TTC549 (cell line): ENCODE results near the gene BSND.
"Not testable (repeated sequence)": the region's sequence is repeated elsewhere in the genome, so short reads cannot be mapped to it uniquely, and the experiment has no call there.

Experiments
- FAIRE-seq: peaks from 2 replicates; lab custom pipeline; 2012; peaks lifted over from hg19 to GRCh38; lab: Jason Lieb, UNC

Gene BSND

DNA sequence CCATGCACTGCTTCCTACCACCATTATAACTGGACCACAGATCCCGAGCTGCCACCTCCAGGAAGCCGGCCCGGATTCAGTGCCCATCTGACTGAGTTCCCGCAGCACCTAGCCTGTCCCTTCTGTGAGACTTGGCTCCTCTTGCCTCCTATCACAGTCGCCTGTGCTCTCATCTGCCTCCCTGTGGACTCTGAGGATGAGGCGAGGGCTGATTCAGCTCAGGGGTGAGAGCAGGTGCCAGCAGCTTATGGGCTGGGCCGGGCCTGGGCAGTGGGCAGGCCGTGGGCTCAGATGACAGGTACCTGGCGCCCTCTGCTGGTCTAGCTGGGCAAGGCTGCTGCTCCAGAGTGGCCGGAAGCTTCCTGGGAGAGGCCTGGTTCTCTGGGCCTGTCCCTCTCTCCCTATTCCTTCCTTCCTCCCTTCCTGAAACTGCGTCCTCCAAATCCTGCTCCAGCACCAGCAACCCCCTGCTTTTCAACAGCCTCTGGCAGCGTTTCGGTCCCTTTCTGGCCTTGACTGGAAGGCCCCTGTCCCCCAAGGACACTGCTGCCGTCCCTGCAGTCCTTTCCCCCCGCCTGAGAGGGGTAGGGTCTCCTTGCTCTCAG is 23.3 kb downstream of the BSND start:
- no peak for FAIRE-seq

DNA sequence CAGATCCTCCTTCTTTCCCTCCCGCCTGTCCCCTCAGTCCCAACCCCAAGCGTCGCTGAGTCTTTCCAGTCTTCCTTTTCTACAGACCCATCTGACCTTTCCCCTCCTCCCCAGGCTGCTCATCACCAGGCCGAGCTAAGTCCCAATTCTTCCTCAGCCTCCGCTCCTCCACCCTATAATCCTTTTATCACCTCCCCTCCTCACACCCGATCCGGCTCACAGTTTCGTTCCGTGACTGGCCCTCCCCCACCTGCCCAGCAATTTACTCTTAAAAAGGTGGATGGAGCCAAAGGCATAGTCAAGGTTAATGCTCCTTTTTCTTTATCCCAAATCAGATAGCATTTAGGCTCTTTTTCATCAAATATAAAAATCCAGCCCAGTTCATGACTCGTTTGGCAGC is 25.4 kb downstream of the BSND start:
- not testable (repeated sequence) for FAIRE-seq

DNA sequence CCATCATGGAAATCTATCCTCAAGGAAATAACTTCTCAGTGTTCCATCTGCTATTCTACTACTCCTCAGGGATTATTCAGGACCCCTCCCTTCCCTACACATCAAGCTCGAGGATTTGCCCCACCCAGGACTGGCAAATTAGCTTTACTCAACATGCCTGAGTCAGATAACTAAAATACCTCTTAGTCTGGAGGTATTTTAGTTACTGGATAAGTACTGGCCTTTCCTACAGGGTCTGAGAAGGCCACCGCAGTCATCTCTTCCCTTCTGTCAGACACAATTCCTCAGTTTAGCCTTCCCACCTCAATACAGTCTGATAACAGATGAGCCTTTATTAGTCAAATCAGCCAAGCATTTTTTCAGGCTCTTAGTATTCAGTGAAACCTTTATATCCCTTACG is 27.9 kb downstream of the BSND start:
- FAIRE-seq = not testable (repeated sequence)

DNA sequence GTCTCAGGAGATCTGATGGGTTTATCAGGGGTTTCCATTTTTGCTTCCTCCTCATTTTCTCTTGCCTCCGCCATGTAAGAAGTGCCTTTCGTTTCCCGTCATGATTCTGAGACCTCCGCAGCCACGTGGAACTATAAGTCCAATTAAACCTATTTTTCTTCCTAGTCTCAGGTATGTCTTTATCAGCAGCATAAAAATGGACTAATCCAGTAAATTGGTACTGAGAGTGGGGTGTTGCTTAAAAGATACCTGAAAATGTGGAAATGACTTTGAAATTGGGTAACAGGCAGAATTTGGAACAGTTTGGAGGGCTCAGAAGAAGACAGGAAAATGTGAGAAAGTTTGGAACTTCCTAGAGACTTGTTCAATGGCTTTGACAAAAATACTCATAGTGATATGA is 32.4 kb downstream of the BSND start:
- not testable (repeated sequence) for FAIRE-seq

DNA sequence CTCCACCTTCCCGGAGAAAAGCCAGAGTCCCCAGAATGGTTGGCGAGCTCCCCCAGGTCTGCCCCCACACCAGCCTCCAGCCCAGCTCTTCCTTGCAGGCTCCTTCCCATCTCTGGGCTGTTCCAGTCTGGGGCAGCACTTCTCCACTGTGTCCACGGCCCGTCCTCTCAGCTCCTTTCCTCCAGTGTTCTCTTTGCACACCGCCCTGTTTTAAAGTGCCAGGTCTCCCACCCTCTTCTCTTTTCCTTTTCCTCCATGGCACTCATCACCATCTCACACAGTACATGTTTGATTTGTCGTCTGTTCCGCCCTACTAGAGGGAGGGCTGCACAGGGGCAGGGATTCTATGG is 34.5 kb downstream of the BSND start:
- no peak for FAIRE-seq

DNA sequence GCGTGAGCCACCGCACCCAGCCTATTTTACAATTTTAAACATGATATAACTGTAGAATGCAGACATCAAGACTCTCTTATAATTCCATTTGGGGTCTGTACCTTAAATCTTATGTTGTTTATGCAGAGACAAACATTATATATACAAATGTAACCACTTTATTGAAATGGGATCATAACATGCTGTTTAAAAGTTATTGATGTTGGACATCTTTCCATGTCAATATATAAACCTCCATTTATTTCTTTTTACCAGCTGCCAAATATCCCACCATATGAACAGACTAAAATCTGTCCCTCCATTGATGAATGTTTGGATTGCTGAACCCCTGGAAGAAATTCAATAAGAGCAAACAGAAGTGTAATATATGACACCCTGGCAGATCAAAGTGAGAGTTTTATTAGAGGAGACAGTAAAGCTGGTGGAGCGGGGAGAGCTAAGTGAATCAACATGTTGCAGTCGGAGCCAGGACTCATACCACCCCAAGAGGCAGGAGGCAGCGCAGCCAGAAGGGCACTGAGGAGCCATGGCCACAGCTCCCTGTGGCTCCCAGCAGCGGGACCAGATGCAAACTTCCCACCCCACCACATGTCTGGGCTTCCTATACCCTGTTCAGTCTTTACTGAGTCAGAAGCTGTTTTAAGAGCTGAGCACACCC is 35.9 kb downstream of the BSND start:
- FAIRE-seq = no peak

DNA sequence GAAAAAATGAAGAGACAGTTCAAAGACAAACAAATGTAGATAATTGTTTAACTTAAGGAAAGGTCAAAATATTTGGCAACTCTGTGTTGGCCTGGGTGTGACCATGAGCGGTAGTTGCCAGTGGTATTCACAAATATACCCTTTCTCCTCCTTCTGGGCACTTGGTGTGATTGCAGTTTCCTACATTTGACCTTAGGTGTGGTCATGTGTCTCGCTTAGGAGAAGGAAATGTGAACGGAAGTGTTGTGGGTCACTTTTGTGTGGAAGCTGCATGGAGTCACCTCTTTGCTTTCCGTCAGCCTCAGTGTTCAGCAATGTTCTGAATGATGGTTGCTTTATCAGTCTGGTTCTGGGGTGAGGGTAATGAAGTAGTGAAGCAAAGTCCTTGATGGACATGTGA is 37.2 kb downstream of the BSND start:
- no peak for FAIRE-seq

DNA sequence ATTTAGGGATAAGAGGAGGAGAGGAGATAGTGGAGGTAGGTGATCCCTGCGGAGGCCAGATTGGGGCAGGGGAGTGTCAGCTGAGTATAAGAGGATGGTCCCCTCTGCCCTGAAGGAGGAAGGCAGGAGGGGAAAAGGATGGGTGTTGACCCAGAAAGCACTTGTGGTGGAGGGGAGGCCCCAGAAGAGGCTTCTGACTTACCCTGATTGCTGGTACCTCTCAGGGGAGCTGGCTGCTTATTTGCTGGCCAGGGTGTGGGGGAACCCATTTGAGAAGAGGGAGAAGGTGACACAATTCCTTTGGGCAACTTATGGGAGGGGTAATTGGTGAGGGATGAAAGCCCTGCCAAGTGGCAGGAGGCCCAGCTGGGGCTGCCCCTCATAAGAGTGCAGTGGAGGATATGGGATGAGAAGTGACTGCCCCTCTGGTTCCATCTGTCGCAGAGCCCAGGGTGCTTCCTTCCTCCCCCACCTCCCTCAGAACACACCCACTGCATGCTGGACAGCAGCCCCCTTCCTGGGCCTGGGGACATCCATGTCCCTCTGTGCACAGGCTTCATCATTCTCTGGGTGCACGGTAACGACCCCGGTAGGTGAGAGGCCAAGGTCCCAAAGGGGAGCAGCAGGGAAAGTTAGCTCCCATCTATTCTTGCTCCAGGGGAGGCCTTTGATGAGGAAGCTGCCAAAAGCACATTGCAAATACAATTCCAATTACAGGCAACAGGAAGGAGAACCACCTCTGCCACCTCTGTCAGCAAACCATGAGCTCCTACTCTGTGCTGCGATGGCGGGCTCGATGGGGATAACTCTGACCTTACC is 39.2 kb downstream of the BSND start:
- FAIRE-seq = no peak

DNA sequence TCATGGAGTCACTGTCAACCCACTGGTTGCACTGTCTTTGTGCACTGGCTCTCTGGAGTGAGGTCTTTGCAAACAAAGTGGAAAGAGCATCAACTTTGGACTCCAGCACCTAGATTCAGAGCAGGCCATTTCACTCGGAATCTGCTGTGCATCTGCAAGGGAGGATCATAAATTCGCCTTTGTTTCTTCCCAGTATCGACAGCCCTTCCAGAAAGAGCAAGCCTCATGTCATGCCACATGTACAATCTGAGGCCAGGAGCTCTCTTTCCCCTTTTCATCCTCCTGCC is 39.8 kb downstream of the BSND start:
- FAIRE-seq = no peak

DNA sequence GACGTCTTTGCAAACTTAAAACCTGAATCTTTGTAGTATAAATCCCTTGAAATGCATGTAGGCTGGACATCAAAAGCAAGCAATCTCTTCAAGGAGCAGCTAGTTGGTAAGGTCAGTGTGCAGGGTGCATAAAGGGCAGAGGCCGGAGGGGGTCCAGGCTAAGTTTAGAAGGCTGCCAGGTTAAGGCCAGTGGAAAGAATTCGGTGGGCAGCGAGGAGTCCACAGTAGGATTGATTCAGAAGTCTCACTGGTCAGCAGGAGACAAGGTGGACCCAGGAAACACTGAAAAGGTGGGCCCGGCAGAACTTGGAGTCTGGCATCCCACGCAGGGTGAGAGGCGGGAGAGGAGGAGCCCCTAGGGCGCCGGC is 40.2 kb downstream of the BSND start:
- no peak for FAIRE-seq

DNA sequence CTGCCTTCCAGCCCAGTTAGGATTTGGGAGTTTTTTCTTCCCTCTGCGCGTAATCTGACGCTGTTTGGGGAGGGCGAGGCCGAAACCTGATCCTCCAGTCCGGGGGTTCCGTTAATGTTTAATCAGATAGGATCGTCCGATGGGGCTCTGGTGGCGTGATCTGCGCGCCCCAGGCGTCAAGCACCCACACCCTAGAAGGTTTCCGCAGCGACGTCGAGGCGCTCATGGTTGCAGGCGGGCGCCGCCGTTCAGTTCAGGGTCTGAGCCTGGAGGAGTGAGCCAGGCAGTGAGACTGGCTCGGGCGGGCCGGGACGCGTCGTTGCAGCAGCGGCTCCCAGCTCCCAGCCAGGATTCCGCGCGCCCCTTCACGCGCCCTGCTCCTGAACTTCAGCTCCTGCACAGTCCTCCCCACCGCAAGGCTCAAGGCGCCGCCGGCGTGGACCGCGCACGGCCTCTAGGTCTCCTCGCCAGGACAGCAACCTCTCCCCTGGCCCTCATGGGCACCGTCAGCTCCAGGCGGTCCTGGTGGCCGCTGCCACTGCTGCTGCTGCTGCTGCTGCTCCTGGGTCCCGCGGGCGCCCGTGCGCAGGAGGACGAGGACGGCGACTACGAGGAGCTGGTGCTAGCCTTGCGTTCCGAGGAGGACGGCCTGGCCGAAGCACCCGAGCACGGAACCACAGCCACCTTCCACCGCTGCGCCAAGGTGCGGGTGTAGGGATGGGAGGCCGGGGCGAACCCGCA is 40.8 kb downstream of the BSND start, which contains the start of gene PCSK9:
Gene PCSK9 (plus strand): TSS at position 207 of the 741 bp plus-strand sequence. CDS start 290 bp downstream, at position 497.
- no peak for FAIRE-seq

DNA sequence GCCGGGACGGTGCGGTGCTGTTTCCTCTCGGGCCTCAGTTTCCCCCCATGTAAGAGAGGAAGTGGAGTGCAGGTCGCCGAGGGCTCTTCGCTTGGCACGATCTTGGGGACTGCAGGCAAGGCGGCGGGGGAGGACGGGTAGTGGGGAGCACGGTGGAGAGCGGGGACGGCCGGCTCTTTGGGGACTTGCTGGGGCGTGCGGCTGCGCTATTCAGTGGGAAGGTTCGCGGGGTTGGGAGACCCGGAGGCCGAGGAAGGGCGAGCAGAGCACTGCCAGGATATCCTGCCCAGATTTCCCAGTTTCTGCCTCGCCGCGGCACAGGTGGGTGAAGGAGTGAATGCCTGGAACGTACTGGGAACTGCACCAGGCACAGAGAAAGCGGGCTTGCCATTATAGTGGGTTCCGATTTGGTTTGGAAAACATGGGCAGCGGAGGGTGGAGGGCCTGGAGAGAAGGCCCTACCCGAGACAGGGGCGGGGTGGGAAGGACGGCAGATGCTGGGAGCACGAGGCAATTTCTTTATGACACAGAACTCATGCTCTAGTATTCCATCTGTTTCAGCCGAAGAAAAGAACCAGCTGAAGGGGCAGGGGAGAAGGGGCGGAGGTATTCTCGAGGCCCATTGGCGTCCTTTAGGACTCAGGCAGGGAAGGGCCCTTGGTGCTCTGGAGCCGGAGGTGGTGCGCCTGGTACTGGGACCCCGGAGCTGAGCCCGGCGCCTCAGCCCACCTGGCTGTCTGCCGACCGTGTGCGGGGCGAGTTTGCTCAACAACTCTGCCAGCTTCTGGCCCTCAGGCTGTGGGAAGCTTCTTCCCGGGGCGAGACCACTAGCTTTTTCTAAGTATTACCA is 41.6 kb downstream of the BSND start:
- FAIRE-seq = no peak

DNA sequence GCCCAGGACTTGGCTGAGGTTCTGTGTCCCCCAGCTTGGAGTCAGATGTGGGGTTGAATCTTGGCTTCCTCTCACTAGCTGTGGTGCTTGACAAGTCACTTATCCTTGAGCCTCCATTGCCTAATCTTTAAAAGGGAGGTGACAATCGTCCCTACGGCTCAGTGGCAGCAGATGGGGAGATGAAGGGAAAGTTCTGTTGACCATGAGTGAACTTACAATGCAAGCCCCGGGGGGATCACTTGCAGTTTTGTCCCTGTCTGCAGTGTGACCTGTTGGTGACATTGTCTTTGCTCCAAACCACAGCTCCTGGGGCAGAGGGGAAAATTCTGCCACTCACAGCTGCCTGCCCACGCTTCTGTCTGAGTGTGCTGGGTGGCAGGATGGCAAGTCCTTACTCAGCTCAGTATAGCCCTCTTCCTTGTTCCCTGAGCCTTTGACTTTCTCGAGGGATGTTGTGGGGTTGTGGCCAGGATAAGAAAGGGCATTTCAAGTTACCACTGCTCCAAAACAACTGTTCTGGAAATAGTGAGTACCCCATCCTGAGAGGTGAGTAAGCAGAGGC is 42.3 kb downstream of the BSND start:
- FAIRE-seq = no peak

DNA sequence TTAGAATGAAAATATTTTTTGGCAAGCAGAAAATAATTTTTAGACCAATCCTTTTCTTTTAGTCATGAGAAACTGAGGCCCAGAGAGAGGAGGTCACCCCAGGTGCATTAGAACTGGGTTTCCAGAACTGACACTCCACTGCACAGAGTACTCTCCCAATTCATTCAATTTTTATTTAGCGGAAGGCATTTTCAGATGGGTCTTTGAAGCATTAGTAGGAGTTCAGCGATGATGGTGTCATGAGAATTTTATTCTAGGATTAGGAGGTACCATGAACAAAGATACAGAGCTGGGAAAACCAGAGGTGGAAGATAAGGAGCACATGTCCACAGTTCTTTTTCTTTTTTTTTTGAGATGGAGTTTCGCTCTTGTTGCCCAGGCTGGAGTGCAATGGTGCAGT is 42.9 kb downstream of the BSND start:
- FAIRE-seq = no peak

DNA sequence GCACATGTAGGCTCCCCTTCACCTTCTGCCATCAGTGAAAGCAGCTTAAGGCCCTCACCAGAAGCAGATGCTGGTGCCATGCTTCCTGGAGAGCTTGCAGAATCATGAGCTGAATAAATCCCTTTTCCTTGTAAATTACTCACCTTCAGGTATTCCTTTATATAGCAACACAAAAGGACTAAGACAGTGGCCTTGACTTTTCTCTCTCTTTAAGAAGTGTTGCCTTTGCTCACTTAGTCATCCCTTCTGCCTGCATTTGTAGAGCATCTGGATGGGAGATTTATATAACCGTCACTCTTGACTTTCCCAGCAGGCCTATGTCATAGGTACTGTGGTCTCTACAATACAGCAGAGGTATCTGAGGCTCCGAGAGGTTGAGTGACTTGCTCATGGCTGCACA is 44.3 kb downstream of the BSND start:
- FAIRE-seq = no peak

DNA sequence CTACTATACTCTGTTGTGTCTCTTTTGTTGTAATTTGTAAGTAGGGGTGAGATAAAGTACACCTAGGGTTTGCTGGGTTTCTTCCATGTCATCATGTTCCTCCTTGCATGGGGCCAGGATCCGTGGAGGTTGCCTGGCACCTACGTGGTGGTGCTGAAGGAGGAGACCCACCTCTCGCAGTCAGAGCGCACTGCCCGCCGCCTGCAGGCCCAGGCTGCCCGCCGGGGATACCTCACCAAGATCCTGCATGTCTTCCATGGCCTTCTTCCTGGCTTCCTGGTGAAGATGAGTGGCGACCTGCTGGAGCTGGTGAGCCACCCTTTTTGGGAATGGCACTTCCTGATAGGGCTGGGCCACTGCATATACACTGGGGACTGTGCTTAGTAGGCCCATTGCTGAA is 45.0 kb downstream of the BSND start:
- FAIRE-seq = no peak

DNA sequence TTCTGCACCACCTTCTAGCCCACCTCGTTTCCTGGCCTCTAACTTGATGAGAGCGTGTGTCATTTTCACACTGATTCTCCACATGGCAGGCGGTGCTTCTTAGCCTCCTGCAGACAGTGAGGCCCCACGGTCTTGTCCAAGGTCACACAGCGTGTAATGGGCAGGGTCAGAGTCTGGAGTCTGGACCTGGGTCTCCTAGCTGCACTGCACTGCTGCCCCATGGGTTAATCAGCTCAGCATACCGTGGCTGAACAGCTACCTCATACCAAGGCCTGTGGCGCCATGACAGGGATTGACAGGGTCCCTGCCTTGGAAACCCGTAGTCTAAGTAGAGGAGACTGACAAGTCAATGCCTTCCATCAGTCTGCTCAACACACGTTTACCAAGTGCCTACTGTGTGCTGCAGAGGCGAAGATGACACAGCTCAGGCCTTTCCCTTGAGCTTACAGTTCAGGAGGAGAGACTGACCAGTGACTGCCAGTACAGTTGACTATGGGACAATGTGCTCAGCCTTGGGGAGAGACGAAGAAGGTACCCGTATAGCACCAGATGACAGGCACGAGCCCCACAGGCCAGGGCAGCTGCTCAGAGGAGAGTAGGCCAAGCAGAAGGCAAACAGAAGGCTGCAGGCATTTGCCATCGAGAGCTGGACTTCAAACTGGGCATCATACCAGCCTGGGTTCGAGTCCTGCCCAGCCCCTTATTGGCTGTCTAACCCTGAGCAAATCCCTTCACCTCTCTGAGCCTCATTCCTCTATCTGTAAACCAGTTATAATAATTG is 46.1 kb downstream of the BSND start:
- no peak for FAIRE-seq

DNA sequence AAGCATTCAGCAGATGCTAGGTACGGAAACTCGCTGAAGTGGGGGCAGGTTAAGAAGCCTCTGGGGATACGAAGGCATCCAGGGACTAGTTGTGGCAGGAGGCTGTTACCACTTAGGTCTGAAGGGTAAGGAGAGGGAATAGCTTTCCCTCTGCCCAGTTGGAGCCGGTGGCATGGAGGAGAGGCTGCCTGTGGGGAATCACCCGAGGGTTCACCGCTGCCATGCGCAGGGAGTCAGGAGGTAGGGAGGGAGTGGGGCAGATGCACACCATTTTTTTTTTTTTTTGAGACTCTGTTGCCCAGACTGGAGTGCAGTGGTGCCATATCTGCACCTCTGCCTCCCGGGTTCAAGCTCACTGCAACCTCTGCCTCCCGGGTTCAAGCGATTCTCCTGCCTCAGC is 46.7 kb downstream of the BSND start:
- FAIRE-seq = no peak

DNA sequence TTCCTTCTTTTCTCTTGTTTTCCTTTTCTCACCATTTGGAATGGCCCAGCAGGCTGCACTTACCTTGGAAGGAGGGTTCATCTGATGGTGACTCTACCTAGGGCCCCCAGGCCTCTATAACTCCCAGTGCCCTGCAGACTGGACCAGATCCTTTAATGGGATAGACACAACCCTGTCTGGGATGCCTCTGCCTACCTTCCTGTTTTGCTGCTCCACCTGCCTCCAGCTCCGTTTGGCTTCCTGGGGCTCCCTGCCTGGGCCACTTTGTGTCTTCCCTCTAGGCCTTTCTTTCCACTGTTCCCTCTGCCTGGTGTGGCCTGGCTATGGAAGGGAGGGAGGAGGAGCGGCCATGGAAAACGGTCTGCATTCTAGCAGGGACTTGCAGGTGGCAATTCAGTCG is 48.1 kb downstream of the BSND start:
- no peak for FAIRE-seq

DNA sequence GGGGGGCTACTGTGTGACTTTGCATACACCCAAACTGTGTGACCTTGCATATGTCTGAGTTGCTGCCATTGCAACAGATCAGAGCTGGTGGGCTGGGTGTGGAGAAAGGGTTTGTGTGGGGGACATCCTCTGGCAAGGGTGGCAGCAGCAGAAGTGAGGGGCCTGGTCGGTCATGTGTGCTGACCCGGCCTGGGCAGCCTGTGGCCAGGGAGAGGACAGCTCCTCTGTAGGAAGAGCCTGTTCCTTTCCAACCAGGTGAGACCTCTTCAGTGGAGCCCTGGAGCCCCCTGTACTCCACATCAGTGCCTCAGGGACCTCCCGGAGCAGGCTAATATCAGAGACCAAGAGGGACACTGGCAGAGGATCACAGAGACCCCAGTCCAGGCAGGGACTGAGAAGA is 48.9 kb downstream of the BSND start:
- FAIRE-seq = no peak
